GM23248 (cell line): ENCODE measurements around the gene ATP8A2.

Experiments
- EZH2 ChIP-seq: fragments of 200-600 bp; sonication (generic); IDR thresholded peaks from 2 replicates; pipeline ENCODE4 v1.6.1; 2018; ENCODE audit warnings: antibody characterized with exemption, mild to moderate bottlenecking; ENCODE audit not compliant: insufficient read depth, poor library complexity, severe bottlenecking
- EZH2phosphoT487 ChIP-seq: fragments of 200-600 bp; sonication (generic); IDR thresholded peaks from 2 replicates; pipeline ENCODE4 v1.6.1; 2018; ENCODE audit warnings: antibody characterized with exemption, moderate library complexity, mild to moderate bottlenecking, low read depth; ENCODE audit not compliant: insufficient read depth

DNA sequence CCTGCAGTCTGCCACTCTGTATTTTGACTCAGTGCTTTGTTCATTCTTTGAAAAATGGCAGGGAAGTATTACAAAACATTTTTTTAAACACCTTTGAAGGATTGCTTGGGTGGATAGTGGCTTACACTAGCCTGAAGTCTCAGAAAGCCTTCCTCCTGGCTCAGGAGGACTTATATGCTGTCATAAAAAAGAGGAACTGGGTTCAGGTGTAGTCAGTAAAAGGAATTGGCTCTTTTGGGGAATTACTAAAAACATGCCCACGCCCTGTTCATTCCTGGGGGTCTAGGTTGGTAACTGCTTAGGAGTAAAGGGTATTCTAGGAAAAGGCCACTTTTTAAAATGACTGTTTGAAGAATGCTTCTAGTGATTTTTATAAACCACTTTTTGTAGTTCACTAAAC is 493.2 kb downstream of the ATP8A2 start:
- TF ChIP-seq EZH2 (no peak), EZH2phosphoT487 (no peak)
